WERI-Rb-1 (cell line): ENCODE measurements around the gene TBC1D5.

Source experiments
- DNase-seq: peaks from one replicate; pipeline ENCODE4 v3.0.0-alpha.2; 2020
- H3K27ac ChIP-seq: fragments of 250-450 bp; sonication (Bioruptor Pico); 2 replicates; pipeline ENCODE4 v1.5.1; 2020; ENCODE audit warnings: mild to moderate bottlenecking, moderate library complexity
- H3K27me3 ChIP-seq: fragments of 250-450 bp; sonication (Bioruptor Pico); 2 replicates; pipeline ENCODE4 v1.5.1; 2021; ENCODE audit warnings: mild to moderate bottlenecking, low read depth, moderate library complexity; ENCODE audit not compliant: insufficient read depth, severe bottlenecking
- H3K36me3 ChIP-seq: fragments of 250-450 bp; sonication (Bioruptor Pico); 2 replicates; pipeline ENCODE4 v1.5.1; 2020; ENCODE audit warnings: mild to moderate bottlenecking, moderate library complexity
- H3K4me3 ChIP-seq: 2 replicates; pipeline ENCODE4 v1.5.1; 2011; ENCODE audit warnings: low read depth, mild to moderate bottlenecking, control low read depth, low read length
- H3K9me3 ChIP-seq: fragments of 250-450 bp; sonication (Bioruptor Pico); 2 replicates; pipeline ENCODE4 v1.5.1; 2021; ENCODE audit warnings: mild to moderate bottlenecking, moderate library complexity; ENCODE audit not compliant: severe bottlenecking
- CTCF ChIP-seq: IDR thresholded peaks from 2 replicates; pipeline ENCODE4 v1.5.1; 2011; ENCODE audit warnings: low read depth, mild to moderate bottlenecking, control low read depth, inconsistent platforms, low read length

Gene TBC1D5

GRCh38 chr3:17288839-17289399 is 453.5 kb downstream of the TBC1D5 start:
- no peaks in the 10 kb centered on the region for H3K36me3 ChIP-seq
- H3K9me3 ChIP-seq = no peaks in the 10 kb centered on the region
- H3K27ac ChIP-seq = no peak overlapping the region
- H3K27me3 ChIP-seq = no peaks in the 10 kb centered on the region
- no peak overlapping the region for H3K4me3 ChIP-seq
- no peak for TF ChIP-seq CTCF
- DNase-seq = no peak

GRCh38 chr3:17287006-17287689 is 455.3 kb downstream of the TBC1D5 start:
- H3K27me3 ChIP-seq = no peaks in the 10 kb centered on the region
- H3K4me3 ChIP-seq = no peak overlapping the region
- H3K9me3 ChIP-seq = no peaks in the 10 kb centered on the region
- no peak for TF ChIP-seq CTCF
- no peaks in the 10 kb centered on the region for H3K36me3 ChIP-seq
- no peak for DNase-seq
- no peak overlapping the region for H3K27ac ChIP-seq

- Histone ChIP-seq H3K27me3 (no peaks in the 10 kb centered on the region), H3K36me3 (no peaks in the 10 kb centered on the region), H3K4me3 (no peak overlapping the region), H3K27ac (no peak overlapping the region), H3K9me3 (no peaks in the 10 kb centered on the region)
- no peak for DNase-seq
- TF ChIP-seq CTCF = no peak
Observed at GRCh38 chr3:17278006-17278405, 464.4 kb downstream of the TBC1D5 start.

GRCh38 chr3:17266846-17267245 is 475.6 kb downstream of the TBC1D5 start:
- no peaks in the 10 kb centered on the region for H3K9me3 ChIP-seq
- no peak for DNase-seq
- H3K27ac ChIP-seq = no peak overlapping the region
- H3K27me3 ChIP-seq = no peaks in the 10 kb centered on the region
- H3K4me3 ChIP-seq = no peak overlapping the region
- H3K36me3 ChIP-seq = no peaks in the 10 kb centered on the region
- TF ChIP-seq CTCF = no peak

GRCh38 chr3:17261627-17262369 is 480.6 kb downstream of the TBC1D5 start:
- no peaks in the 10 kb centered on the region for H3K27me3 ChIP-seq
- no peaks in the 10 kb centered on the region for H3K36me3 ChIP-seq
- no peak overlapping the region for H3K27ac ChIP-seq
- no peak for TF ChIP-seq CTCF
- H3K4me3 ChIP-seq = no peak overlapping the region
- no peak for DNase-seq
- no peaks in the 10 kb centered on the region for H3K9me3 ChIP-seq
